Body of pancreas (tissue), 4 donors: ENCODE data around the gene PDE4D.

Experiments
- CTCF ChIP-seq, 7 experiments: fragments of 450-650 bp in 4 of 7; fragments of 200-600 bp in 3 of 7; sonication (generic) in 3 of 7; IDR thresholded peaks; one replicate each; pipeline ENCODE4 v1.5.1; 2016 to 2019; ENCODE audit warnings: antibody characterized with exemption in 7 of 7
- POLR2A ChIP-seq, 3 donors: fragments of 450-650 bp; IDR thresholded peaks; one replicate each; pipeline ENCODE4 v1.6.1; 2016; ENCODE audit warnings: antibody characterized with exemption in 3 of 3, mild to moderate bottlenecking in 2 of 3

GRCh38 chr5:59483971-59484472, 409.5 kb downstream of the PDE4D start:
- TF ChIP-seq CTCF (IDR thresholded peaks at IDR 0.05) (no peak), POLR2A (IDR thresholded peaks at IDR 0.05) (no peak)
